ENCODE data around the gene FPGS. TPM values are rescaled to one million over a fixed set of nuclear protein-coding genes. Genes with fewer than 3 reads are reported as not detected.
A peak's percentile ranks its signal among the peaks of the same experiment; 100 is the strongest.
"Not testable (repeated sequence)": the region's sequence is repeated elsewhere in the genome, so short reads cannot be mapped to it uniquely, and the experiment has no call there.

FPGS gene
- 10 to 100 TPM; 52.2 to 78.0 (median 59.1) TPM for polyA plus RNA-seq (ENCODE audit: low read depth in 6 of 6)

GRCh38 chr9:127802576-127803443, at the start of gene FPGS:
TSS of gene FPGS (plus strand) at chr9:127802882. CDS start at chr9:127802925, 43 bp downstream.
- Mint-ChIP-seq H3K36me3 (no peaks in the 10 kb centered on the region), H3K27me3 (no peaks in the 10 kb centered on the region), H3K27ac (peak within 1 kb of the TSS; percentile 90 to 98 (median 95)), H3K4me1 (peaks cover 20 to 47% (median 37%) of the 10 kb centered on the region in 3 donors), H3K4me3 (peak within 1 kb of the TSS; percentile 88 to 96 (median 92)), H3K9me3 (no peaks in the 10 kb centered on the region)
- ATAC-seq (ENCODE audit: low read depth in 2 of 2) = peak; percentile 80 to 81
- peak; percentile 85 for DNase-seq

- ATAC-seq (ENCODE audit: low read depth in 2 of 2) (no peak), DNase-seq (no peak)
- Mint-ChIP-seq H3K9me3 (no peaks in the 10 kb centered on the region), H3K27me3 (no peaks in the 10 kb centered on the region), H3K4me1 (peaks cover 10 to 12% (median 10%) of the 10 kb centered on the region in 3 donors), H3K36me3 (peaks cover 0 to 4% of the 10 kb centered on the region in 2 donors), H3K27ac (peak overlapping the region in 4 of 6 donors; percentile 54 to 90 (median 83)), H3K4me3 (no peak overlapping the region)
Measured at GRCh38 chr9:127753148-127753547, 49.5 kb upstream of the FPGS start.

- no peak for DNase-seq
- no peak for ATAC-seq (ENCODE audit: low read depth in 2 of 2)
- H3K27me3 Mint-ChIP-seq = no peaks in the 10 kb centered on the region
- peaks cover 11 to 15% (median 13%) of the 10 kb centered on the region in 3 donors for H3K4me1 Mint-ChIP-seq
- peak overlapping the region in 2 of 6 donors; percentile 33 to 60 for H3K27ac Mint-ChIP-seq
- H3K9me3 Mint-ChIP-seq = no peaks in the 10 kb centered on the region
- H3K36me3 Mint-ChIP-seq = peaks cover 2 to 4% of the 10 kb centered on the region in 2 donors
- H3K4me3 Mint-ChIP-seq = no peak overlapping the region
Measured at GRCh38 chr9:127753622-127754021, 49.1 kb upstream of the FPGS start.

- ATAC-seq (ENCODE audit: low read depth in 2 of 2) = no peak
- H3K27ac Mint-ChIP-seq = no peak overlapping the region
- no peaks in the 10 kb centered on the region for H3K27me3 Mint-ChIP-seq
- peaks cover 14 to 19% (median 15%) of the 10 kb centered on the region in 3 donors for H3K4me1 Mint-ChIP-seq
- no peak for DNase-seq
- H3K4me3 Mint-ChIP-seq = no peak overlapping the region
- no peaks in the 10 kb centered on the region for H3K9me3 Mint-ChIP-seq
- H3K36me3 Mint-ChIP-seq = peaks cover 4 to 6% of the 10 kb centered on the region in 2 donors
Measured at GRCh38 chr9:127754099-127755060, 48.3 kb upstream of the FPGS start.

- Mint-ChIP-seq H3K4me1 (peaks cover 14 to 19% (median 15%) of the 10 kb centered on the region in 3 donors), H3K4me3 (no peak overlapping the region), H3K36me3 (peaks cover 3 to 6% of the 10 kb centered on the region in 2 donors), H3K27me3 (no peaks in the 10 kb centered on the region), H3K9me3 (no peaks in the 10 kb centered on the region), H3K27ac (peak overlapping the region in 1 of 6 donors; percentile 41)
- ATAC-seq (ENCODE audit: low read depth in 2 of 2) = no peak
- DNase-seq = no peak
Measured at GRCh38 chr9:127755061-127756060, 47.3 kb upstream of the FPGS start.

GRCh38 chr9:127756233-127756632, 46.4 kb upstream of the FPGS start:
- Mint-ChIP-seq H3K4me3 (no peak overlapping the region), H3K27ac (peak overlapping the region in 1 of 6 donors; percentile 41), H3K36me3 (peaks cover 0 to 6% of the 10 kb centered on the region in 2 donors), H3K9me3 (no peaks in the 10 kb centered on the region), H3K27me3 (no peaks in the 10 kb centered on the region), H3K4me1 (peaks cover 15 to 23% (median 15%) of the 10 kb centered on the region in 3 donors)
- DNase-seq (no peak), ATAC-seq (ENCODE audit: low read depth in 2 of 2) (no peak)

- DNase-seq; H3K27me3 Mint-ChIP-seq; H3K36me3 Mint-ChIP-seq; H3K27ac Mint-ChIP-seq; H3K4me3 Mint-ChIP-seq; ATAC-seq (ENCODE audit: low read depth in 2 of 2); H3K9me3 Mint-ChIP-seq: not testable (repeated sequence)
- H3K4me1 Mint-ChIP-seq = peaks cover 13 to 28% (median 15%) of the 10 kb centered on the region in 3 donors
Measured at GRCh38 chr9:127756776-127757175, 45.9 kb upstream of the FPGS start.

GRCh38 chr9:127758843-127759242, 43.8 kb upstream of the FPGS start:
- no peaks in the 10 kb centered on the region for H3K27me3 Mint-ChIP-seq
- ATAC-seq (ENCODE audit: low read depth in 2 of 2) = no peak
- no peak overlapping the region for H3K4me3 Mint-ChIP-seq
- peaks cover 23 to 36% (median 28%) of the 10 kb centered on the region in 3 donors for H3K4me1 Mint-ChIP-seq
- H3K9me3 Mint-ChIP-seq = no peaks in the 10 kb centered on the region
- H3K27ac Mint-ChIP-seq = peak overlapping the region in 3 of 6 donors; percentile 5 to 89 (median 62)
- peaks cover 0 to 16% of the 10 kb centered on the region in 2 donors for H3K36me3 Mint-ChIP-seq
- no peak for DNase-seq

- no peak for ATAC-seq (ENCODE audit: low read depth in 2 of 2)
- Mint-ChIP-seq H3K27me3 (no peaks in the 10 kb centered on the region), H3K9me3 (no peaks in the 10 kb centered on the region), H3K36me3 (peaks cover 4 to 29% of the 10 kb centered on the region in 2 donors), H3K4me1 (peaks cover 43 to 59% (median 45%) of the 10 kb centered on the region in 3 donors), H3K27ac (peak overlapping the region in 3 of 6 donors; percentile 52 to 90 (median 78)), H3K4me3 (no peak overlapping the region)
- DNase-seq = no peak
Measured at GRCh38 chr9:127761061-127761460, 41.6 kb upstream of the FPGS start.

GRCh38 chr9:127761491-127761956, 41.2 kb upstream of the FPGS start:
- Mint-ChIP-seq H3K4me1 (peaks cover 48 to 63% (median 50%) of the 10 kb centered on the region in 3 donors), H3K4me3 (no peak overlapping the region), H3K36me3 (peaks cover 4 to 34% of the 10 kb centered on the region in 2 donors), H3K27ac (peak overlapping the region in 2 of 6 donors; percentile 78 to 90), H3K27me3 (no peaks in the 10 kb centered on the region), H3K9me3 (no peaks in the 10 kb centered on the region)
- DNase-seq = no peak
- ATAC-seq (ENCODE audit: low read depth in 2 of 2) = no peak

GRCh38 chr9:127762111-127762676, 40.5 kb upstream of the FPGS start:
- ATAC-seq (ENCODE audit: low read depth in 2 of 2) (no peak), DNase-seq (no peak)
- peak overlapping the region in 5 of 6 donors; percentile 60 to 90 (median 79) for H3K27ac Mint-ChIP-seq

More at GRCh38 chr9:127762111-127762676, 40.5 kb upstream of the FPGS start:
- peaks cover 55 to 70% (median 57%) of the 10 kb centered on the region in 3 donors for H3K4me1 Mint-ChIP-seq
- H3K4me3 Mint-ChIP-seq = no peak overlapping the region
- H3K36me3 Mint-ChIP-seq = peaks cover 4 to 38% of the 10 kb centered on the region in 2 donors
- H3K27me3 Mint-ChIP-seq = no peaks in the 10 kb centered on the region
- no peaks in the 10 kb centered on the region for H3K9me3 Mint-ChIP-seq

All from naive B cell (primary cell).